GM21737 (cell line): ENCODE measurements around the gene SURF1.
"Not testable (repeated sequence)": the region's sequence is repeated elsewhere in the genome, so short reads cannot be mapped to it uniquely, and the experiment has no call there.

ENCODE experiments used
- ATAC-seq: cut with Tn5 transposase; IDR thresholded peaks from one replicate; pipeline ENCODE4 v1.9.1; 2021; ENCODE audit warnings: mild to moderate bottlenecking, moderate library complexity; ENCODE audit not compliant: unreplicated experiment

The SURF1 gene, protein sequence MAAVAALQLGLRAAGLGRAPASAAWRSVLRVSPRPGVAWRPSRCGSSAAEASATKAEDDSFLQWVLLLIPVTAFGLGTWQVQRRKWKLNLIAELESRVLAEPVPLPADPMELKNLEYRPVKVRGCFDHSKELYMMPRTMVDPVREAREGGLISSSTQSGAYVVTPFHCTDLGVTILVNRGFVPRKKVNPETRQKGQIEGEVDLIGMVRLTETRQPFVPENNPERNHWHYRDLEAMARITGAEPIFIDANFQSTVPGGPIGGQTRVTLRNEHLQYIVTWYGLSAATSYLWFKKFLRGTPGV

DNA sequence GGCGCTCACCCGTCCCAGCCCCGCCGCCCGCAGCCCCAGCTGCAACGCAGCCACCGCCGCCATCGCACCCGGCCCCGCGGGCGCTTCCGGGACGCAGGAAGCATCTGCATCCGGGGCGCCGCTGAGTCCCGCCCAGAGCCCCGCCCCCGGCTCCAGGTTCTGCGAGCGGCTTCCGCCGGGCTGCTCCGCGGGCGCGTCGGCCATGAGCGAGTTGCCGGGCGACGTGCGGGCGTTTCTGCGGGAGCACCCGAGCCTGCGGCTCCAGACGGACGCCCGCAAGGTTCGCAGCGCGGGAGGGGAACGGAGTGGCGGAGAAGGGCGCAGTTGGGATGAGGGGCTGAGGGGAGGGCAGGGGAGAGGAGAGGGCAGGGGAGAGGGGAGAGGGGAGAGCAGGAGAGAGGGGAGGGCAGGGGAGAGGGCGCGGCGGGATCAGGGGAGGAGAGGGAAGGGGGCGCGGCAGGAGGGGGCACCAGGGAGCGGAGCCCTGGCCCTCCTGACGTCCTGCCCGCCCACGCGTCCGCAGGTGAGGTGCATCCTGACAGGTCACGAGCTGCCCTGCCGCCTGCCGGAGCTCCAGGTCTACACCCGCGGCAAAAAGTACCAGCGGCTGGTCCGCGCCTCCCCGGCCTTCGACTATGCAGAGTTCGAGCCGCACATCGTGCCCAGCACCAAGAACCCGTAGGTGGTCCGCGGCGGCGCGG, at the start of gene SURF1, which contains the start of gene SURF2:
Gene SURF1, minus strand, starts transcription at position 97 of the 701 bp plus-strand sequence. Its CDS starts 34 bp downstream, at position 63.
Gene SURF2, plus strand, starts transcription at position 160 of the 701 bp plus-strand sequence. Its CDS starts 43 bp downstream, at position 203.
- ATAC-seq: peak; percentile 56

DNA sequence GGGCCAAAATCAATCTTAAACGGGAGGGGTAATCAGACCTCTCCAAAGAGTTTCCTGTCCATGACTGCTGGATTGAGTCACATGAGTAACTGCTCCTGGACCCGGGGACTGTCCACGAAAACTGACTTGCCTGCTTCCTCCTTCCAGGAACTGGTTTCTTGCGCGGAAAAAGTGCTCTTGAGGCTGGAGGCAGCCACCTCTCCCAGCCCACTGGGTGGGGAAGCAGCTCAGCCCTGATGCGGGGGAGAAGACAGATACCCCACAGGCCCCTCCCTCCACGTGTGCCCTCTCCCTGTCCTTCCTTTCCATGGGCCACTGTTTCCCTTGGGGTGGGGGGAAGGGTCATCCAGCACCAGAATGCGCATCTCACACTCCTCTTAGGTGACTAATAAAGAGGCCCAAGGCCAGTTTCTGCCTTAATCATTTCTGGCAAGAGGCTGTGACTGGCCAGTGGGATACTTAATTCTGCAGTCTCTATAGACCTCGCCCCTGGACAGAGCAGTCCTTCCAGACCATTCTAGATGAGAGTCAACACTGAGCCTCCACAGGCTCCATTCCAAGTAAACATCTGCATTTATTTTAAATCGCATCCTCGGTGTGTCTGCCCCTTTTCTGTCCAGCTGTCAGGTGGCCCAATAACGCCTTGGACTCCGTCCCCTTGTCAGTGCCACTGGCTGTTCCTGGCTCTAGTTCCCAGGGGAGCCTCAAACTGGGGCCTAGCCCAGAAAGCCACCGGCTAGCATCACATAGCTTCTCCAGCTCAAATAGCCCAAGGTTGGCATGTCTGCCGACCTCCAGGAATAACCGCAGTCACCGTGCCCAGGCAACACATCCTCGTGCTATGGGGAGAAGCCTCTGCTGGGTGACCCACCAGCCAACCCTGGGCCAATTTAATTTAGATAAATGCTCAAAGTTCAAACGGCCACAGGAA, 49.5 kb upstream of the SURF1 start:
- no peak for ATAC-seq

DNA sequence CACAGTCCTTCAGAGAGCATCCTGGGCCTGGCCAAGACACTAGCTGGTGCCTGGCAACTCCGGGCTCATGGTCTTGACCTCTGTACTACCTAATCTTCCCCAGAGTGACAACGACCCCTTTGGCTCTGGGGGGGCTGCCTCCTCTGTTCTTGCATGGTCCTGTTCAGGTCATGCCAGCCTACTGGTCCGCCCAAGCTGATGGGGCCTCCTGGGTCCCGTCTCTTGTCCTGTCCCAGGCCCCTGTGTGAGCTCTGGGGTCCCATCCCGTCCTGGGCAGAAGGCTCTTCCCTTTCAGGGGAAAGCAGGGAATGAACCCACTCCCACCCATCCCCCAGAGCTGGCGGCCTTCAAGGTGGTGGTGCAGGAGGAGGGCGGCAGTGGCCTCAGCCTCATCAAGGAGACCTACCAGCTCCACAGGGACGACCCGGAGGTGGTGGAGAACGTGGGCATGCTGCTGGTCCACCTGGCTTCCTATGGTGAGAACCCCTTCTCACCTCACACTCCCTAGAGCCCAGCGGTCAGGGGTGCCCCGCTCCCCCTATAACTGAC, 48.2 kb upstream of the SURF1 start:
- ATAC-seq: no peak

DNA sequence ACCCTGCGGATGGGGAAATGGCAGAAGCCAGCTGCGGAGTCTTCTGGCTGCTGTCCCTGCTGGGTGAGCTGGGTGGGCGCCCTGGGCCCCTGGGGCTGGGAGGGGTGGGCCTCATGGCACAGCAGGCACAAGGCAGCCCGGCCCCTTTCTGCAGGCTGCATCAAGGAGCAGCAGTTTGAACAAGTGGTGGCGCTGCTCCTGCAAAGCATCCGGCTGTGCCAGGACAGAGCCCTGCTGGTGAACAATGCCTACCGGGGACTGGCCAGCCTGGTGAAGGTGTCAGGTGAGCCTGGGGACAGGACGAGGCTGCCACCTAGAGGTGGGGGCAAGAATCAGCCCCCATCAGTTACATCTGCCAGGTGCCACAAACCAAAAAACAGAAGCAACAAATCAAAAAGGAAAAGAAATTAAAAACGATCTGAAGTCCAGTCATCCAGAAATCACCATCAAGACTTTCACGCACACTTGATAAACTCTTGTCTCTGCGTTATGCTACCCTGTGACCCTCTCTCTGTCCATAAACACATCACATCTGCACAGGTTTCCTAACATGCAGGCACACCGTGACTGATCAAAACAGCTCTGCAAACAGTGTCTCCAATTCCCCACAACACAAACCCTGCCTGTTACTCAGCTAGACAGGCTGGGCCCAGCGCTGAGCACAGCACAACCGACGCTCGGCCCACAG, 47.6 kb upstream of the SURF1 start:
- ATAC-seq: no peak

DNA sequence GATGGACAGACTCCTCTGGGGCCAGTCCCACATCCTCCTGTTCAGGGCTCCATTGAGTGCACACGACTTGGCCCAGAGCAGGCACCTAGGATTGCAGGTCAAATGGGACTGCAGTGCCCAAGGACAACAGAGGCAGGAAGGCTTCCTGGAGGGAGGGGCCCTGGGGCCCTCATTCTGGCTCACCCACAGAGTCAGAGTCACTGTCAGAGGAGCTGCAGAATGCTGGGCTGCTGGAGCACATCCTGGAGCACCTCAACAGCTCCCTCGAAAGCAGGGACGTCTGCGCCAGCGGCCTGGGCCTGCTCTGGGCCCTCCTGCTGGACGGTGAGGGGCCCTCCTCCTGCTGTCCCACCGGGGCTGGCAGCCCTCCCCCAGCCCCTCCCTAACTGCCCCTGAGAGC, 46.4 kb upstream of the SURF1 start:
- no peak for ATAC-seq

DNA sequence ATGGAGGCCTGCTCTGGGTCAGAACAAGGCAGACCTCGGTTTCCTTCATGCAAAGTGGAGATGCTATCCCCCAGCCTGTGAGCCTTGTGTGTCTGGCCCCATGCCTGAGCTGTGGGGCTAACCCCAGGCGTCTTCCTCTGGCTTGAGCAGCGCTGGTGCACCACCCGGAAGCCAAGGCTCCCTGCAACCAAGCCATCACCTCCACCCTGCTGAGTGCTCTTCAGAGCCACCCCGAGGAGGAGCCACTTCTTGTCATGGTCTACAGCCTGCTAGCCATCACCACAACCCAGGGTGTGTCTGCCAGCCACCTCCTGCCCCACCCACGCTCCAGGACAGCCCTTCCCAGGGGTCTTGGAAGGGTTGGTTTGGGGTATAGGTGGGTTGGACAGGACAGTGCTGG, 45.3 kb upstream of the SURF1 start:
- ATAC-seq: no peak

DNA sequence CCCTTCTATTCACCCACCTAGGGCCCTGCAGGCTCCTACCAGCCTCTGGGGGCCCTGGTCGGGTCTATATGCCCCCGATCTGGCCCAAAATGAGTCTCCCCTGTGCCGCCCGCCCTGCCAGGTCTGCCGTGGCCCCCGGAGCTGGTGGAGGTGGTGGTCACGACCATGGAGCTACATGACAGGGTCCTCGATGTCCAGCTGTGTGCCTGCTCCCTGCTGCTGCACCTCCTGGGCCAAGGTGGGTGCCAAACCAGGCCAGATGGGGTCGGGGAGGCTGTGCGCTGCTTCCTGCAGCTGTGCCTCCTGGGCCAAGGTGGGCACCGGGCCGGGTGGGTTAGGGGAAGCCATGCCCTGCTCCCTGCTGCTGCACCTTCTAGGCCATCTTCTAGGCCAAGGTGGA, 44.0 kb upstream of the SURF1 start:
- ATAC-seq: no peak

DNA sequence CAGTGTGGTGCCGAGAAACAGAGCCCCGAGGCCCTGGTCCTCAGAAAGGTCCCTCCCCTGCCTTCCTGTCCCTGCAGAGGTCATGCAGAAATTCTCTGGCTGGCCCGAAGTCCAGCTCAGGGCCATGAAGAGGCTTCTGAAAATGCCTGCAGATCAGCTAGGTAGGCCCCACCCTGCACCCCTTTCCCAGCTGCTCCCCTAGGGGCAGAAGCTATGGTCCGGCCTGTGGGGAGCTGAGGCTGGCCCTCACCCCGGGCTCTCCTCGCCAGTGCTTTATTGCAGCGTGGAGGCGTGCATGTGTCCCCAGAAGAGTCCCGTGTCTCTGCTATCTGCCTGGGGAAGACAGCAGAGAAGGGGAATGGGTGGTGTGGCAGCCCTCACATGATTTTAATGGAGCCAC, 41.6 kb upstream of the SURF1 start:
- no peak for ATAC-seq

DNA sequence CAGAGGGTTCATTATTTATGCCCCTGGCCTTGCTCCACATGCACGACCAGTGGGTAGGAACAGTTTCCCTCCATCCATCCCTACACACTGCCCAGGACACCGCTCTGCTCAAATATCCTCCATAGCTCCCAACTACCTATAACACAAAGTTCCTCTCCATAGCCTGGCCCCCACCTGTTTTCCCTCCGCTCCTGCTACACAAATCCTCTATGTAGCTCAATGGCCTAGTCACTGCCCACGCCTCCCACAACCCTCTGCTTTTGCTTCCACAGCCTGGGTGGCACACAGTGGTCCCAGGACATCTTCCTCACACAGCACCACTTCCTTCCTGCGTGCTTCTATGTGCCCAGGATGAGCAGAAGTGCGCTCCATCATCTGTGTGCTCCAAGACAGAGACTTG, 41.1 kb upstream of the SURF1 start:
- ATAC-seq: no peak

DNA sequence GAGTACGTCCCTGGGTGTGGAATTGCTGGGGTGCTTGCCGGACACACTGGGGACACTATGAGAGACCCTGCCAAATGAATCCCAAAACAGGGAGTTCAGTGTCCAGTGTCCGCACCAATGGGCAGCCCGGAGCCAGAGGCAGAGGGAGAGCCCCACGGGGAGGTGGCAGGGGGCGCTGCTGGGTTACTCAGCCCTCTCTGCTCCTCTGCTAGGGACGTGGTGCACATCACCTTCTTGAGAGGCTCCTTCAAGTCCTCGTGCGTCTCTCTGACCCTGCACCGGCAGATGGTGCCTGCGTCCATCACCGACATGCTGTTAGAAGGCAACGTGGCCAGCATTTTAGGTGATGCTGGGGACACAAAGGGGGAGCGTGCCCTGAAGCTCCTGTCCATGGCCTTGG, 40.7 kb upstream of the SURF1 start:
- no peak for ATAC-seq

DNA sequence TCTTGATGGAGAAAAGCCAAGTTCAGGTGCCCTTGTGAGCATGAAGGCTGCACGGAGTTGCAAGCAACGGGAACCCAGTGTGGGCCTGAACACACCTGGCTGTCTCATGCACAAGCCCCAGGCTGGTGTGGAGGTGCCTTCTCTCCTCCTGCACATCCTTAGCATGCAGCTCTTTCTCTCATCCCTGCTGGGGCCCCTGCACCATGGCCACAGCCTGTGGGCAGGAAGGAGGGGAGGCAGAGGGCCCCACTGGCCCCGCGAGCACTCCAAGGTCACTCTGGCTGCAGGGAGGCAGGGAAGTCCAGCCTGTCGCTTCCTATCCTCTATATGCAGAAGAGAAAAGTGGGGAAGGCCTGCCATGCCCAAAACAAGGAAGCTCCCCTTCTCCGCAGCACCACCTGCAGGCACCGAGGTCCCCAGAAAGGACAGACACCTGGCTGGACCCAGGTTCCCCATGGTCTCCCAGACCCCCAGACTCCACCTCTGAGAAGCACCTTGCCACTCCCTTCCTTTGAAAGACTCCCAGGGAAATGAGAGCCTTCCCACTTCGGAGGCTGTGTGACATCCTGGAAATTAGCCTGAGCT, 38.5 kb upstream of the SURF1 start:
- no peak for ATAC-seq

DNA sequence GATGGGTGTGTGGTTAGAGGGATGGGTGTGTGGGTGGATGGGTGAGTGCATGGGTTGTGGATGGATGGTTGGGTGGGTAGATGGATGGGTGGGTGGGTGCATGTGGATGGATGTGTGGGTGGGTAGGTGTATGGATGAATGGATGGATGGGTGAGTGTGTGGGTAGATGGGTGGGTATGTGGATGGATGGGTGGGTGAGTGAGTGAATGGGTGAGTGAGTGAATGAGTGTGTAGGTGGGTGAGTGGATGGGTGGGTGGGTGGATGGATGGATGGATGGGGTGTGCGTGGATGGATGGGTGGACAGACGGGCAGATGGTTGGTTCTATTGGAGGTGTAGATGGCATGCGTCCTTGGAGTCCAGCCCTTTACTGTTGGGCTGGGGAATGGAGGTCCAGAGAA, 37.1 kb upstream of the SURF1 start:
- ATAC-seq: no peak

DNA sequence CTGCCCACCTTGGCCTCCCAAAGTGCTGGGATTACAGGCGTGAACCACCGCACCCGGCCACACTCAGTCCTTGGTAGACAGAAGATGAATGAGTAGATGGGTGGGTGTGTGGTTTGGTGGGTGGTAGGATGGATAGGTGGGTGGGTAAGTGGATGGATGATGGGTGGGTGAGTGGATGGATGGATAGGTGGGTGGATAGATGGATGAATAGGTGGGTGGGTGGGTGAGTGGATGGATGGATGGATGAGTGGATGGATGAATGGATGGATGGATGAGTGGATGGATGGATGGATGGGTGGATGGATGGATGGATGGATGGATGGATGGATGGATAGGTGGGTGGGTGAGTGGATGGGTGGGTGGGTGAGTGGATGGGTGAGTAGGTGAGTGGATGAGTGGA, 36.0 kb upstream of the SURF1 start:
- not testable (repeated sequence) for ATAC-seq

DNA sequence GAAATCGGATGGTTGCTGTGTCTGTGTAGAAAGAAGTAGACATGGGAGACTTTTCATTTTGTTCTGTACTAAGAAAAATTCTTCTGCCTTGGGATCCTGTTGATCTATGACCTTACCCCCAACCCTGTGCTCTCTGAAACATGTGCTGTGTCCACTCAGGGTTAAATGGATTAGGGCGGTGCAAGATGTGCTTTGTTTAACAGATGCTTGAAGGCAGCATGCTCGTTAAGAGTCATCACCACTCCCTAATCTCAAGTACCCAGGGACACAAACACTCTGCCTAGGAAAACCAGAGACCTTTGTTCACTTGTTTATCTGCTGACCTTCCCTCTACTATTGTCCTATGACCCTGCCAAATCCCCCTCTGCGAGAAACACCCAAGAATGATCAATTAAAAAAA, 35.2 kb upstream of the SURF1 start:
- ATAC-seq: not testable (repeated sequence)

DNA sequence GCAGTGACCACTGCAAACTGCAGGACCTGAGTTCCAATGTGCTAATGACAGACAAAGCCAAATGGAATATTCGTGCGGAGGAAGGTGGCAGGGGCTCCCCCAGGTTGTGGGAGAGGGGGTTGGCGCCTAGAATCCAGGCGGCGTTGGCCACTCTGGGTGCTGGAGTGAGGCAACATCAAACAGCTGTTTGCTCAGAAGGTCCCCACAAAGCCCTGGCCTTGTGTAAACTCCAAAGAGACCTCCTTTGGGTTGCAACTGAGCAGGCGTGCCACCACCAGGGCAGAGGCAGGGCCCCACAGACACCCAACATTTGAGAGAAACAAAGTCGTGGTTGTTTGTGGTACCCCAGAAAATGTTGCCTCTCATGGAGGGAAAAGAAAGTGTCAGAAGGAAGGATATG, 34.4 kb upstream of the SURF1 start:
- no peak for ATAC-seq

DNA sequence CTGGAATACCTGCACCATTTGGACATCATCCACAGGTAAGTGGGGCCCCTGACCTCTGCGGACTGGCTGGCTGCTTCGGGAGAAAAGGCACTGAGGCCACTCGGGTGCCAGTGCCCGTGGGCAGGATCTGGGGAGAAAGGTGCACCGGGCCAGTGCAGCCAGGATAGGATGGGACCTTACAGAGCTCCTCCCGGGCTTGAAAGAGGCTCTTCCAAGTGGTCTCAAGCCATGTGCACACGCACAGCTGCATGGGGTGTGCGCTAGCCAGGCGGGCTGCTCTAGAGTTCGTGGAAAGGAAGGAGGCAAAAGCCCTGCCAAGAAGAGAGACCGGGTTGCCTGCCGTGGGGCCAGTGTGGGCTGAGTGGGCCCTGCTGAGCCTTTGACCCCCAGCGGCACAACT, 33.3 kb upstream of the SURF1 start:
- no peak for ATAC-seq

DNA sequence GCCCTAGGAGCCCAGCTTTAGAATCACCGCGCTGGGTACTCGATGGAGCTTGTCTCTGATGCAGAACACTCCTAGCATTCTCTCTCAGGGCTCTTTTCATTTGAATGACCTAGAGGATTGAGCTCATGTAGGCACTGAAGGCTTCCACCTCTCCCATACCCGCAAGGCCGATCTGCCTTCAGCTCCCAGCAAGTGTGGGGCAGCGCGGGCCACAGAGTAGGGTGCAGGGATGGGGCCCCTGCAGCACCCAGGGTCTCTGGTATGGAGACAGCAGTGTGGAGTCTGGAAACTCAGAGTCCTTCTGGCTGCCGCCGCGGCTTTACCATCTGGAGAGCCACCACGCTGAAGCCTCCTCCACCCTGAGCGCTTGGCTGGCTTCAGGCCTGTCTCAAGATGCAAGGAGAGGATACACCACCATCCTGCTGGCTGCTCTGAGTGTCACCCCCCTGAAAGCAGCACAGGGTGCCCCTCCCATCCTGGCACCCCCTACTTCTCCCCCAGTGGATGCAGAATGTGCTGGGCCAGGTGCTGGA, 32.8 kb upstream of the SURF1 start:
- no peak for ATAC-seq

DNA sequence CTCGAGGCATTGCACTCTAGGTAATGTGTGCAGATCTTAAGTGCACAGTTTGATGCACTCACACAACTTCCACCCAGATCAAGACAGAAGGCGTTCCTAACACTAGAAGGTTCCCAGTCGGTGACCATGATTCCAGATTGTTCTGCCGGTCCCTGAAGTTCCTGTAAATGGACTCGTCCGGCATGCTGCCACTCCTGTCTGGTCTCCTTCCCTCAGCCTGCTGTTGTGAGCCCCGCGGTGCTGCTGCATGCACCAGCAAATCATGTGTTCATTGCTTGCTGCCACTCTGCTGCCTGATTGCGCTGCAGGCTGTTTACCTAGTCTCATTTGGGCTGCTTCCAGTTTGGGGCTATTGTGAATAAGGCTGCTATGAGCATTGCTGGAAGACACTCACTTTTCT, 31.4 kb upstream of the SURF1 start:
- no peak for ATAC-seq

DNA sequence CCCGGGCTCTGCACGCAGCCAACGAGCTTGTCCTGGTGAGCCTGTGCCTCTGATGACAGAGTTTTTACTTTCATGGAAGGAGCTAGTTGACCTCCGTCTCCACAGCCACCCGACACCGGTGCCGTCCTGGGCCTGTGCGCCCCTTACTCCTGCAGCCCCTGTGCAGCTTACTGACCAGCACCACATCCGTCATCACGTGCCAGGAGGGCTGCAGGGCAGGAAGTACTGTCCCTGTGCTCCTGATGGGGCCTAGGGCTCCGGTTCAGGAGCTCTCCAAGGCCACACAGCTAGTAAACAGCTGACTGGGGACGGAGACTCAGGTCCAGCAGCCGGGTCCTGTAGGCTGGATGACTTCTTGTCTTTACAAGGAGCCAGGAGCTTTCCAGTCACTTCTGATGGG, 30.1 kb upstream of the SURF1 start:
- ATAC-seq: no peak

DNA sequence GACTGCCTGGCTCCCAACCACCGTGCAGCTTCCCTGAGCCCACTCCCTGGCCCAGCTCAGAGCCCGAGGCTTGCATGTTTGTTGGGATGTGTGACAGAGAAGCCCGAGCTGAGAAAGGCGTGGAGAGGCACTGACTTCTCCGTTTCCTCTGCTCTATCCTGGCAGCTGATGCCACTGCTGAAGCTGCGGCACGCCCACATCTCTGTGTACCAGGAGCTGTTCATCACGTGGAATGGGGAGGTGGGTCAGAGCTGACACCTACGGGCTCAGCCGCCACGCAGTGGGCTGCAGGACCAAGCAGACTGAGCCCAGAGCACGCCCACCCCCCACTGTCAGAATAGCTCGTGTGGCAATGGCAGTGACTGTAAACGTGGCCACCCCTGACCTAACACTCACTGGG, 29.2 kb upstream of the SURF1 start:
- no peak for ATAC-seq
